Inferior parietal cortex (tissue), 1 donor: ENCODE data around the gene HEATR5A.
"Not testable (repeated sequence)": the region's sequence is repeated elsewhere in the genome, so short reads cannot be mapped to it uniquely, and the experiment has no call there.

Source experiments
- DNase-seq: peaks from one replicate; pipeline ENCODE4 v3.0.0-alpha.2; 2016; ENCODE audit errors: extremely low spot score

Gene HEATR5A

DNA sequence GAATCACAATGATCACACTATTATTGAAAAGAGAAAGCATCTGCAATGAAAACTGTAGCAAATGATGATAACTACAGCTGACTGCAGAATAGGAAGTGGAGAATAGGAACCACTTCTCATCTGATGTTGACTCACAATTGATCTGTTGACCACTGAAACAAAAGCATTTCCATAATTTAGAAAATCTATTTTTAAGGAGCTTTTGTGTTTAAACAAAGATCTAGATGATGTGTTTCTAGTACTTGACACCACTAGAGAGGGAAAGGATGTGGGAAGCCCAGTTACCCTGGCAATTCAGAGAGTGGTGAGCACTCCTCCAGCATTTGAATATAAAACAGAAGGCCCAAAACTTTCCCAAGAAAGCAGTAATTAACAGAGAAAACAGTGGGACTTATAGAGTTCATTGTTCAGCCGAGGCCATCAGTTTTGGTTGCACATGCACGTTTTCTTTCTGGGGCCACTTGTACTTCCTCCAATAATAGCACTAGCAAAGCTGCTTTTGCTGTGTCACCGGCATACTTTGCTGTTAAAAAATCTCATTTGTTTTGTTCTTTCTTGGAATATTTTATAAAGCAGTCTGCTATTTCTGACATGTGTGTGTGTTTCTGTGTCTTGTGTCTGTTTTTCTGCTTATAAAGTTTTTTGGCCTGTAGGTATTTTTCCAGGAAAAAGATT lies 136.6 kb downstream of the HEATR5A start:
- no peak for DNase-seq

DNA sequence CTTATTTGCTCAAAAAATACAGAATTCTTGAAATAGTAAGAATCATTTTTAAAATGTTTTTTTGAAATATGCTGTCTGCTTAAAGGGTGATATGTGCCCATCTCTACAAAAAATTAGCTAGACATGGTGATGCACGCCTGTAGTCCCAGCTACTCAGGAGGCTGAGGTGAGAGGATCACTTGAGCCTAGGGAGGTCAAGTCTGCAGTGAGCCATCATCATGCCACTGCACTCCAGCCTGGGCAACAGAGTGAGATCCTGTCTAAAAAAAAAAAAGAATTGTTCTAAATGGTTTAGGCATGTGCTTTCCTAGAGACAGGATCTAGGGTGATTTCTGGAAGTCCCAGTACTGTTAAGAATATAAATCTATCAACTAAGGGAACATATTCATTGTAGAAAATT lies 137.2 kb downstream of the HEATR5A start:
- DNase-seq = no peak

DNA sequence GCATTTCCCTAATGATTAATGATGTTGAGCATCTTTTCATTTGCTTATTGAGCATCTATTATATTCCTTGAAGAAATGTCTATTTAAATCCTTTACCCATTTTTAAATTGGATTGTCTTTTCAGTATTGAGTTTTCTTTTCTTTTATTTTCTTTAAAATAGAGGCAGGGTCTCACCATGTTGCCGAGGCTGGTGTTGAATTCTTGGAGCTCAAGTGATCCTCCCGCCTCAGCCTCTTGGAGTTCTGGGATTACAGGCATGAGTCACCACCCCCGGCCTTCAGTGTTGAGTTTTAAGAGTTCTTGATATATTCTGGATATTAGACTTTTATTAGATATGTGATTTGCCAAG lies 139.5 kb downstream of the HEATR5A start:
- DNase-seq = no peak

DNA sequence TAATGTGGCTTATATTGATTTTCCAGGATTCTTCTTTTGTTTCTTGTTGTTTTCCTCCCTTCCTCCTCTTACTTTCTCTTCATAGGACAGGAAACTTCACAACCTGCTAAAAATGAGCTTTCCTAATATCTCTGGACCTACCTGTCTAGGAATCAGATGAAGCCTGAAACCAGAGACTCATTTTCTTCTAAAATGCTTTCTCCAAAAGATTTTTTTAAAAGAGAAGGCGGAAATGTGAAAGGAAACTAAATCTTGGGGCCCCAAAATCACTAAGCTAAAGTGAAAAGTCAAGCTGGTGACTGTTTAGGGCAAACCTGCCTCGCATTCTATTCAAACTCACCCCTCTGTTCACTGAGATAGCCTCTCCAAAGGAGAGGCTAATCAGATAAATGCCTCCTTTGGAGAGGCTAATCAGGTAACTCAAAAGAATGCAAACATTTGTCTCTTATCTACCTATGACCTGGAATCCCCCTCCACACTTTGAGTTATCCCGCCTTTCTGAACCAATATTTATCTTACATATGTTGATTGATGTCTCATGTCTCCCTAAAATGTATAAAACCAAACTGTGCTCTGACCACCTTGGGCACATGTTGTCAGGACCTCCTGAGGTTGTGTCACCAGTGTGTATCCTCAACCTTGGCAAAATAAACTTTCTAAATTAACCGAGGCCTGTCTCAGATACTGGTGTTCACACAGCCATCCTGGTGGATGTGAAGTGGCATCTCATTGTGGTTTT lies 140.0 kb downstream of the HEATR5A start:
- DNase-seq = no peak

GRCh38 chr14:31278883-31279282 lies 141.5 kb downstream of the HEATR5A start:
- DNase-seq = no peak

DNA sequence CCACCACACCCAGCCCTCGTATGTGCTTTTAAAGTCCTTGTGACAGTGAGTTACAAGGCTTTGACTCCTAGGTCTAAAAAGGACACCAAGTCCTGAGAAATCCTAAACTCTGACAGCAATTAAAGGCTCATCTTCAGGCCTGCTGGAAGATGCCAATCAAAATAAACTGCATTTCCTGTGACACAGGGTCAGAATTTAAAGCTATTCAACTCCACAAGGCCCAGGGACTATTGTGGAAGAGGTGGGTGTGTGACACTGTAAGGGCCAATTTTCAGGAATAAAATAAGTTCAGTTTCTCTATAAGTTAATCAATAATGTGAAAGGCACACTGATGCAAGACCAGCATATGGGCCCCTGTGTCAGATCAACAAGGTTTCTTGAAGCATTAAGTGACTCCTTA lies 143.3 kb downstream of the HEATR5A start:
- no peak for DNase-seq

DNA sequence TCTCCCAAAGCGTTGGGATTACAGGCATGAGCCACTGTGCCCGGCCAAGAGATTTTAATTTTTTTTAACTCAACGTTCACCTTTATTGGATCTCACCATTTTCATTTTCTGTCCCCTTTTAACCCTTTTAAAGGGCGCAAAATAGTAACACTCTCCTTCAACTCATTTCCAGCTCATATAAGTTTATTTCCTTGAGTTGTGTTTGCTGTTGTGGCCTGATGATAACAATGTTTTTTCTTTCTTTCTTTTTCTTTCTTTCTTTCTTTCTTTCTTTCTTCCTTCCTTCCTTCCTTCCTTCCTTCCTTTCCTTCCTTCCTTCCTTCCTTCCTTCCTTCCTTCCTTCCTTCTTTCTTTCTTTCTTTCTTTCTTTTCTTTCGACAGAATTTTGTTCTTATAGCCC lies 143.9 kb downstream of the HEATR5A start:
- DNase-seq = not testable (repeated sequence)

- DNase-seq = no peak
Observed at GRCh38 chr14:31275731-31276130, 144.6 kb downstream of the HEATR5A start.

DNA sequence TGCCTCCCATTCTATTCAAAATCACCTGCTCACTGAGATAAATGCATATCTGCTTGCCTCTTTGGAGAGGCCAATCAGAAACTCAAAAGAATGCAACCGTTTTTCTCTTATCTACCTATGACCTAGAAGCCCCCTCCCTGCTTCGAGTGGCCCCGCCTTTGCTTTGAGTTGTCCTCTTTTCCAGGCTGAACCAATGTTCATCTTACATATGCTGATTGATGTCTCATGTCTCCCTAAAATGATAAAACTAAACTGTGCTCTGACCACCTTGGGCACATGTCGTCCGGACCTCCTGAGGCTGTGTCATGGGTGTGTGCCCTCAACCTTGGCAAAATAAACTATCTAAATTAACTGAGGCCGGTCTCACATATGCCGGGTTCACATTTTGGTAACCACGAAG lies 148.7 kb downstream of the HEATR5A start:
- no peak for DNase-seq

DNA sequence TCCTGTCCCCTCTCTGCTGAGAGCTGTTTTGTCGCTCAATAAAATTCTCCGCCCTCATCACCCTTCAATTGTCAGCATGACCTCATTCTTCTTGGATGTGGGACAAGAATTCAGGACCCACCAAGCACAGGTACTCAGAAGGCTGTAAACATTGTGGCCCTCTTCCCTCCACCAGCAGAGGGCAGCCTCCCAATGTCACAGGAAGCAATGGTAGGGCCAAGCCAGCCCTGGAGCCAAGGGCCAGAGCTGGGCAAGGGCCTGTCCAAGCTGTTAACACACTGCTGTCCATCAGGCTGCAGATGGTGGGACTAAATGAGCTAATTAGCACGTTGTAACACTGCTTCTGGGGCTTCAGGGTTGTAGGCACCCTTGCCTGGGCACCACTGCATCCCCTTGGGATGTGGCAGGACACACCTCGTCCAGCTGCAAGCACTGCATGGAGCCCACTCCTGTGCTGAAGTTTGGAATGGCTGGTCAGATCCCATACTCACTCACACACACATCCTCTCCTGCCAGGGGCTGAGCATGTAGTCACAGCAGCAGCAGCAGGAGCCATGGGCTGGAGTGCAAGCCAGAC lies 150.1 kb downstream of the HEATR5A start:
- no peak for DNase-seq

GRCh38 chr14:31269634-31270195 lies 150.6 kb downstream of the HEATR5A start:
- no peak for DNase-seq

DNA sequence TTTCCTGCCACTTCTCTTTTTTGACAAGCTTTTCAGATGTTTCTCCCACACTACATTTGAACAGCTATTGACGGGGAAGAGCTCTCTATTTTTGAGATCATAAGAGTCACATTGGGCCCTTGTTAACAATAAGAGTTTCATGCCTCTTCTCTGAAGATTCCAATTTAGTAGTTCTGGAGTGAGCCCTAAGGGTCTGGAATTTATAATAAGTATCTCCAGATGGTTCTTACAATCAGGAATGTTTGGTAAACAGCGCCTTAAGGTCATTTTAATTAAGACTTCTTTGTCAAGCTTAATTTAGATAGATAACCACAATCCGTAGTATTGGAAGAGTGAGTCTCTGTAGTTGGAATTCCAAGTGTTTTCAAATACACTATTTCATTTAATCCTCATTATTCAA lies 152.1 kb downstream of the HEATR5A start:
- DNase-seq = no peak

DNA sequence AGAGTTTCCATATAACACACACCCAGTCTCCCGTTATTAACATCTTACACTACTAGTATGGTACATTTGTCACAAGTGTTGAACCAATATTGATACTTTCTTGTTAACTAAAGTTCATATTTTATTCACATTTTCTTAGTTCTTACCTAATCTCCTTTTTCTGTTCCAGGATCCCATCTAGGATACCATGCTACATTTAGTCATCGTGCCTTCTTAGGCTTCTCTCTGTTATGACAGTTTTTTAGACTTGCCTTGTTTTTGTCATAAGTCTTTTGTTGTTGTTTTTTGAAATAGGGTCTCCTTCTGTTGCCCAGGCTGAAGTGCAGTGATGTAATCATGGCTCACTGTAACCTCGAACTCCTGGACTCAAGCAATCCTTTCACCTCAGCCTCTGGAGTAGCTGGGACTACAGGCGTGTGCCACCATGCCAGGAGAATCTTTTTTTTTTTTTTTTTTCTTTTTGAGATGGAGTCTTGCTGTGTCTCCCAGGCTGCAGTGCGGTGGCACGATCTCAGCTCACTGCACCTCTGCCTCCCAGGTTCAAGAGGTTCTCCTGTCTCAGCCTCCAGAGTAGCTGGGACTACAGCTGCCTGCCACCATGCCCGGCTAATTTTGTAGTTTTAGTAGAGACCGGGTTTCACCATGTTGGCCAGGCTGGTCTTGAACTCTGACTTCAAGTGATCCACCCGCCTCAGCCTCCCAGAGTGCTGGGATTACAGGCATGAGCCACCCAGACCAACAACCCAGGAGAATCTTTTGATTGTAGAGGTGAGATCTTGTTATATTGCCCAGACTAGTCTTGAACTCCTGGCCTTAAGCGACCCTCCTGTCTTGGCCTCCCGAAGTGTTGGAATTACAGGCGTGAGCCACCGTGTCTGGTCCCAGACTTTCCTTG lies 153.7 kb downstream of the HEATR5A start:
- no peak for DNase-seq

DNA sequence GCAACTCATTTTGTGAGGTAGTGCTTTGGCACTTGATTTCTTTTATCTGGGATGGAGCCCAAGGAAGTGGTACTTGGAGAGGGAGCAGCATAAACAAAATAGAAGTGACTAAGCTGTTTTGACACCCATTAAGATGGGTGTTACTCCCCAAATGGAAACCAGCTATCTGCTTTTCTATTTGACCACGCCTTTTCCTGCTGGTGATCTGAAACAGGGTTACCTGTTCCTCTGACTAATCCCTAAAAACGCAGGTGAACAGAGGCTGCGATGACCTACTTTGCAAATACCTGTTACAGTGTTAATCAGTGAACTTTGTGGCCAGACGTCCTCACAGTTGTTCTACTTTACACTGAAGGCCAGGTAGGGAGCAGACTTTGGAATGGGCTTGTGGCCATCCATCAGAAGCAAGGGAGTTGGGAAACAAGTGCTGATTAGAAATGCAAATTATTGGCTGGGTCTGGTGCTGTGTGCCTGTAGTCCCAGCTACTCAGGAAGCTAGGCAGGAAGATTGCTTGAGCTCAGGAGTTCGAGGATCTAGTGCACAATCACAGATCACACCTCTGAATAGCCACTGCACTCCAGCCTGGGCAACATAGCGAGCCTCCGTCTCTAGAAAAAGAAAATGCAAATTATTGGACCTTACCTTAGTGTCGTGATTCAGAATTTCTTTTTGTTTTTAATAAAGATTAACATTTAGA lies 154.5 kb downstream of the HEATR5A start:
- no peak for DNase-seq

DNA sequence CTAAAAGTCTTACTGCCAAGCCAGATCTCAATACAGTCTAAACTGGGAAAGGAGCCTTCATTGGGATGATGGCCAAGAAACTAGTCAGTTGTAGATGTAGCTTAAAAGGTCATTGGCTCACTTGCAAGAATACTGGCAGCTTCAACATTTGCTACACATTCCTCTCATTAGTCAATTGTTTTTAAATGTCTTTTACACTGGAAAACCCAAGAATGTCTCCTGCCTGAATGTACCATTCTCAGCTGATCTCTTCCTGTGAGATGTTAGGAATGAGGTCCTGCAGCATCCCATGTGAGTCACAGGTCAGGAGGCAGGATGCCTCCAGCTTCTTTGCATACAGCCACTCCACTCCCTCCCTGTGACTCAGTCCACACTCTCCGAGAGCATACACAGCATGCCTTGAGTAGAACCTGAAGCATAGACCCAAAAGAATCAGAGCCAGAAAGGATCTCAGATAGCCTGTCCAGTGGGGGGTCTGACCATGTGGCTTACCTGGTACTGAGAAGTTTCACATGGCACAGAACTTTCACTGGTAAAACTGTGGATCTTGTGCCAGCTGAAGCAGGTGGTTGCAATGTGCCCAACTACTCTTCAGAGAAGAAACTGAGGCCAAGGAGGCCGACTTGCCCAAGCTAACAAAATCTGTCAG lies 156.7 kb downstream of the HEATR5A start:
- DNase-seq = no peak

DNA sequence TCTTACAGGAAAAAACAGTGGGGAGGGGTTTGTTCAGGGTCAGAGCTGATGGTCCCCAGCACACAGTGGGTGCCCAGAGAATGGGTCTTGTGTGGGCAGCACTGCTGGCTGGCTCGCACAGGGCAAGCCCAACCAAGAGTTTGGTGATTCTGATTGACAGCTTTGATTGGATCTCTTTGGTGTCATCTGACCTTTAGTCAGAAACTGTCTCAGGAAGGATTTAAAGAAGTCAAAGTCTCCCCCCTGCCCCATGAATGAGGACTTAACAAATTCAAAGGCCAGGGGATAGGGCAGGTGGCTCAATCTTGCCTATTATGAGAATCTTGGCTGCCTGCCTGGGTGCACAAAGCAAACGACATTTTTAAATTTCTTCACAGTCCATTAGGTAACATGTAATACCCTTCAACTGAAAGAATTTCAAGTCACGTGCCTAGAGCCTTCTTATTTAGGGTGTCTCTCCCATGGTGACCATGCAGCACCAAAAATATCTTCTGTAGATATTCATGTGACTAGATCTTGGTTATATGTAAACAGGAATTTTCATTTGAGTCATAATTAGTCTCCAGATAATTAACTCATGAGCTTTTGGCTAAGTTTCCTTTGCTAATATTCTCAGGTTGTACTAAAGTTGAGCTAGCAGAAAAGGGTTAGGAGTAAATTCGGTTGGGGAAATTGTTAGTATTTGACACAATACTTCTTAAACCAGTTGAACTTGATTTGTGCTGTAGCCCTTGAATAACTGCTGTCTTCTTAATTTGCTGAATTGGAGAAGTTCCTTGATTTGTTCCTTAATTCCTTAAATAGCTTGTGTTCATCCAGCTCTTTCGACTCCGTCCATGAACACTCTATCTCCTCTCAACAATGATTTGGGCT lies 158.3 kb downstream of the HEATR5A start:
- DNase-seq = no peak

DNA sequence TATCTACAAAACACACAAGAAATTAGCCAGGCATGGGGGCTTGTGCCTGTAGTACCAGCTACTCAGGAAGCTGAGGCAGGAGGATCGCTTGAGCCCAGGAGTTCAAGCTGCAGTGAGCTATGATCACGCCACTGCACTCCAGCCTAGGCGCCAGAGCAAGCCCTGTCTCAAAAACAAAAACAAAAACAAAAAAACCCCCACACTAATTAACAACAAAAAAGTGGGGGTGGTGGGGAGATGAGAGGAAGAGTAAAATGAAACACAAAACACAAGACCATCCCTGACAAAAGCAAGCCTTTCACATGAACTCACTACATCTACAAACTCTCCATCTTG lies 158.9 kb downstream of the HEATR5A start:
- no peak for DNase-seq

GRCh38 chr14:31259040-31259435 lies 161.3 kb downstream of the HEATR5A start:
- not testable (repeated sequence) for DNase-seq

GRCh38 chr14:31258427-31259039 lies 161.8 kb downstream of the HEATR5A start:
- DNase-seq = no peak
